Stimulated activated CD8-positive, alpha-beta memory T cell treated with anti-CD3 and anti-CD28 coated beads, Interleukin-12 subunit alpha, Interleukin-12 subunit beta, amount 100 ng/mL, for 24 hours (primary cell): ENCODE results near the gene CREG1.
"Not testable (repeated sequence)": the region's sequence is repeated elsewhere in the genome, so short reads cannot be mapped to it uniquely, and the experiment has no call there.

Experiments used
- DNase-seq: peaks from one replicate; pipeline ENCODE4 v3.0.0-alpha.2; 2020; ENCODE audit errors: extremely low read depth

Gene CREG1

DNA sequence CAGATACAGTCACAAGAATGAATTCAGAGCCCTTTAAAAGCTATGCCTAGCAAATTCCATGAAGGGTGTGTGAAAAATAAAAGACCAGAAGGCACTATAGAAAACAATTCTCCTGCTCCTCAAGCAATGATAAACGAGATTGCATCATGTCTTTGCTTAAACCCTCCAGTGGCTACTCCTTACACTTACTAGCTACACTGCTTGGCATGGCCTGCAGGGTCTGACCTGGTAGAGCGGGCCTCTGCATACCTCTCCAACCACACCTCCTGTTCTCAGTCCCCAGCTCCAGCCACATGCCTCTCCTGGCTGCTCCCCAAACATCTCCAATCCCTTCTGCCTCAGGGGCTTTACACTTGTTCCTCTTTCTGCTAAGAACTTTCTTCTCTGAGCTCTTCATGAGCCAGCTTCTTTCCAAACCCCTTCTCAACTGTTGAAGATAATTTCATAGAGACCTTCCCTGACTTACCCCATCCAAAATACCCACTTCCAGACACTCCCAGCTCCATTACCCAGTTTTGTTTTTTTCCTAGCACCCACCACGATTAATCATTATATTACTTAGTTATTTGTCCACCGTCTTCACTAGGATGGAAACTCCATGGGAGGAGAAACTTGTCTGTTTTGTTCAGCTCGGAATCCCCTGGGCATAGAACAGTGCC is 11.2 kb upstream of the CREG1 start:
- DNase-seq = no peak

DNA sequence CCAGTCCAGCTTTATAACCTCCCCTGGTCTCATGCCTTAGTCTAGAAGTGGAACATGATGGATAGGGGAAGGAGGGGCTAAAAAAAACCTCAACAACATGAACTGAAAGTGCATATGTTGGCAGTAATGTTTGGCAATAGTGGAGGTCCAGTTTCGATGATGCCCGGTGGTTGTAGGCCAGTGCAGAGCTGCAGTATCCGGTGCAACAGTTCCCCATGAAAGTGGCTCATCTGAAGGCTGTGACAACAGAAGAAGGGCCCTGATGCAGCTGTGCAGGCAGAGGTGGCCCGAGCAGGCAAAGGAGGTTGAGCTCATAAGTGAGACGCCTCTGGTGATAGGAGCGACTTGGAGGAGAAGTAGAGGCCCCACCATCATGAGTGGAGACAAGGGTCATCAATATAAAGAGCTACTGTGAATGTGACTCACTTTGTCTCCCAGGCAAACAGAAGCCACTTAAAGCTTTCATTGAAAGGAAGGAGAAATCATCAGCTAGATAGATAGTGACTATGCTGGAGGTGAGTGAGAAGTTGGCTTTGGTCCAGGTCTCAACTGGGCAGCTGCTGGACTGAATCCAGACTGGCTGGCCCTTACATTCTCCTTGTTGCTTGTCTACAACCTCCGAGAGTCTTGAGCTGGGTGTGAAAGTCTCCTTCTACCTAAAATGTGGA is 10.2 kb upstream of the CREG1 start:
- no peak for DNase-seq

- no peak for DNase-seq
Measured at GRCh38 chr1:167562702-167563101, 9.1 kb upstream of the CREG1 start.

DNA sequence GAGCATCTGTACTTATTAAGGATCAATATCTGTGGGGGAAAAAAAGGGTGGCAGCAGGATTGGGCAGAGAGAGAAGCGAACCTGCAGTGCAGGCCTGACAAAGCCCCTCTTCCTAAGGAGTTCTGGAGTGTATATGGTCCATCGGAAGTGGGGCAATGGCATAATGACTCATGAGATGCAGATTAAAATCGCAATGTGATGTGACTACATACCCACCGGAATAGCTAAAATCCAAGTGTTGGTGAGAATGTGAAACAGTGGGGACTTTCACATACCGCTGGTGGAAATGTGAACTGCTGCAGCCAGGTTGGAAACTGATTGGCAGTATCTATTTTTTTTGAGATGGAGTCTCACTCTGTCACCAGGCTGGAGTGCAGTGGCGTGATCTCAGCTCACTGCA is 8.2 kb upstream of the CREG1 start:
- DNase-seq = no peak

DNA sequence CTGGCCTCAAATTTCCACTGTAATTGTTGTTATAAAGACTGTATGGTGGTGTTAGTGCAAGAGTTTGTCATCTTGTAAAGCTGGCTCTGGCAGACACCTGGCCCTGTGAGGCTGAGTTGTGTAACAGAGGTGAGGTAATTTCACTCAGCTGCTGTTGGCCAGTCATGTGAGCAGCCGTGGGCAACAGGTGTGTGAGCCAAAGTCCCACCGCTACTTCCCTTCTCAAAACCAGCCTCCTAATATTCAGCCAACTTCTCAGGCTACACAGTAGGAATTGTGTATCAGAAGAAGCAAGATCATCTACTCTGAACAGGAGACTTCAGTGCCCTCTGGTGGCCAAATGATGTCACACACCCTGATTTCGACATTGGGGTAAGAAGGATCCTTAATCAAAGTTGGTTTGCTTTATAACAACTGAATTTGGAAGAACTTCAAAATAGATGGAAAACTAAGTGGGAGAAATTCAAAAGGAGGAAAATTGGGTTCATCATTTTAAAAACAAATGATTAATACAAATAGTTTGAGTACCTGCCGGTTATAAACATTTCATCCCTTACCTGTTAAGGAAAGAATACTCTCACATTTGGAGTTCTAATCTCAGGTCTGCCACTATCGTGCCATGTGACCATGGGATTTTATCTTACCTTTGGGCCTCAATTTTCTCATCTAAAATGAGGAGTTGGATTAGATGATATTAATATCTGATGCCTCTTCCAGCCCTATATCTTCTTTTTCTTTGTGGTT is 2.6 kb upstream of the CREG1 start:
- DNase-seq = peak; percentile 27

GRCh38 chr1:167555072-167555471 is 1.5 kb upstream of the CREG1 start:
- DNase-seq = not testable (repeated sequence)

- no peak for DNase-seq
Measured at GRCh38 chr1:167554028-167554779, 642 bp upstream of the CREG1 start.

- DNase-seq = no peak
Measured at GRCh38 chr1:167551362-167551761, 2.2 kb downstream of the CREG1 start.

DNA sequence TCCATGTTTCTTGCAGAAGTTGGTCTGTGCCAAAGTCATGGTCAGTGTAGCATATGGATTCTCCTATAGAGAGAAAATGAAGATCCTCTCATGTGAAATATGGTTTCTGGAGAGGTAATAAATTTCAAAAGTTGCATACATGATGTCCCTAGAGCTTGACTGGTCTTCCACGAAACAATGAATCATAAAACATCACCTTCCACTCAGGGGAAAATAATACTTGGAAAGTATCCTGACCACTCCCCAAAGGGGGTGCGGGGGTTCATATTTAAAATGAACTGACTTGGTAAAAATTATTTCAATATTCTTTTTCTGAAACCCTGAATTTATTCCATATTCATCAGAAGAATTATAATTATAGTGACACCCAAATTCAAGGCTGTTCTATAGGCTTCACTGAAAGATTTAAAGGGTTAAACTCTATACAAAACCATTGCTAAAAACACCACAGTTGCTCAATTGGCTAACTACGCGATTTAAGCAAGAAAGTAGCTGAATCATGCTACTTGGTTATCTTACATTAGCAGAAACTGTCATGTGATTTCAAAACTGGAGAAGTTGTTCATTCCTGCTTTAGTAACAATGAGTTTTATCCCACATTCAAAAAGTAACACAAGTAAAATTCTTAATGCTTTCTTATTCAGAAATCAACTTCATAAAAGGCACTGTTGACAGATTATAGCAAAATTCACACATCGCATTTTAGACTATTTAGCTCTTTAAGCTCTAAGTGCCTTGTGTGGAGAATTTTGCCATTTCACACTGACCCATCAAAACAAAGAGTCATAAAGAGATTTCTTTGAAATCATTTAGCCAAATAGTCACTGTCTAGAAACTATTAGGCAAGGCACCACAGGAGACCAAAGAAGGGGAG is 5.3 kb downstream of the CREG1 start:
- DNase-seq = no peak

GRCh38 chr1:167546935-167547334 is 6.6 kb downstream of the CREG1 start:
- no peak for DNase-seq

- no peak for DNase-seq
Measured at GRCh38 chr1:167545349-167545748, 8.2 kb downstream of the CREG1 start.

DNA sequence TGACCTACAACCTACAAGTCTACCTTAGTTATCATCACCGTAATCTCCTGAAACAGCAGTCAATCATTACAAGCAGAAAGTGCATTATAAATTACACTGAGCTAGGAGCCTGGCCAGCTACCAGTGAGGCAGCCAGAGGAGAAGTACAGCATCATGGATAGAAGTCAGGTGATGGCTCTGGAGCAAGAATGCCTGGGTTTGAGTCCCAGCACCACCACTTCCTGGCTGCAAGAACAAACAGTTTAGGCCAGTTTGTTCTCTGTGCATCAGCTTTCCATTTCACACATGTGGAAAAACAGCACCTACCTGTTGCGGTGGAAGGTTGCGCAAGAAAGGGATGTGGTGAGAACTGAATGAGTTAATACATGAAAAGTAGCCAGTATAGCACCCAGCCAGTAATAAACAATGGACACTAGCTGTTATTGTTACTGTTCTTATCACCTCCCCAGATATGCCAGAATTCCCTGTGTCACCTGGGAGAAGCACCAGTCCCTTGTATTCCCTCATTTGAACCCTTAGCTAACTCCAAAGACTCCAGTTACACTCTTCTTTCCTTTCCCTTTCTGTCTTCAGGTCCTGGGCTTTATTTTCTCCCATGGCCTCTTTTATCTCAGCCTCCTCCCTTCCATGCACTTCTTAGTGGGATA is 9.0 kb downstream of the CREG1 start:
- DNase-seq = no peak

DNA sequence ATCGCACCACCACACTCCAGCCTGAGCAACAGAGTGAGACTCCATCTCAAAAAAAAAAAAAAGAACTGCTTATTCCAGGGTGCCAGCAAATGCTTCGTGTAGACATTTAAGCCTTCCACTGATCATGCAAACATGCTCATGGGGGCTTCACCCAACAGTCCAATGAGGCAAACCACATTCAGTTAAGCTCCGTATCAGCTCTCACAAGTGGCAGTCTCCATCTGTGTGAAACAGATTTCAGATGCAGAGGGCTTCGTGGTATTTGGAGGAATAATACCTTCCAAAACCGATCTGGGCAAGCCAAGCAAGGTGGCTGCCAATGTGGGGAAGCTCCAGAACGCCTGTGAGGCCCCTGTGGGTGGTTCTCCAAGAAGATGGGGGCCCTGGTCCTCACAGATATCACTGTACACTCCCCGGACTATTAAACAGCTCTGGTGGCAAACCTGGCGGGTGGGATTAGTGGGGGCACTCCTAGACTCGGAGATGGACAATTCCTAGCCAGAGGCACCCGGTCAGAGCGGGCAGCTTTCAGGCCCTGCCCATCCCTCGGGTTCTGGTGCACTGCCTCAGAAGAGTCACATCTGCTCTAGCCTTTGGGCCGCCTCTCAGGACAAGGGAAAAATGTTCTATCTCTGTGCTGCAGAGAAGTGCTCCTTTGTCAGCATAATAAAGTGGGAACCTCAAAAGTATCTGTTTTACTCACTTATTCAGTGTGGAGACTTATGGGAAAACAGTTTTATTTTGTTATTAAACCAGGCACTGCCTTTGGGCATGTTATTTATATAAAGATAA is 10.2 kb downstream of the CREG1 start:
- DNase-seq = no peak

DNA sequence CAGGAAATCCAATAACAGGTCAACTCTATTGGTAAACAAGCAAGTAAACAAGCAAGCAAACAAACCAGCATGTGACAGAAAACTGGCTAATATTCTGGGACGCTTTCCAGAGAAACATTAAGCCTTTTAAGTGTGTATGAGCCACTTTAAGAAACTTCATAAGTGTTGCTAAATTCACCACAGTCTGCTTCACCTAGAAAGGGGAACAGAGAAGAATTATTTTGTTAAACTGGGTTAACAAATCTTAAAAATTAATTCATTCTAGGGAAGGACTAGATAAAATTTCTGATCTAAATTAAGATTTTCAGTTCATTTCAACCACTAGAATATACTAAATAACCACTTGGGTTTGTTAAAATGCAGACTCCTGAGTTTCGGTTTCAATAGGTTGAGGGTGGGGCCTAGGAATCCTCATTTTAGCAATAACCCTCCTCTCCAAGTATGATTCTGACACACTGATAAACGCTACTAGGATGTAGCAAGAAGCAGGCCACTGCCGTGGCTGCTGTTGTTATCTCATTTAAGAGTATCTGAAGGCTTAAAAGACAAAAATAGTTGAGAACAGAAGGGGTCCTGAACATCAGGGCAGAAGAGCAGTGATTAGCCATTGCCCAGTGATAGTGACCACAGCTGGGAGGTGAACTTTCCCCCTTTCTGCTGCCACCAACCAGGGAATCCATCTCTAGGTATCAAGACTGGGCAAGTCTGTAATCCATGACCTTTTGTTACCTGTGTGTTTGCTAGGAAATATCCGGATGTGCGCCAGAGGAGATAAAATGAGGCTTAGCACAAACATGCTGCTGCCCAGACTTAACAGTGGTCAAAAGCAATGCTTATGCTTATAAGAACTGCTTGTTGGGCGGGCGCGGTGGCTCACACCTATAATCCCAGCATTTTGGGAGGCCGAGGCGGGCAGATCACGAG is 11.2 kb downstream of the CREG1 start:
- no peak for DNase-seq

GRCh38 chr1:167541610-167542009 is 12.0 kb downstream of the CREG1 start:
- DNase-seq = no peak

DNA sequence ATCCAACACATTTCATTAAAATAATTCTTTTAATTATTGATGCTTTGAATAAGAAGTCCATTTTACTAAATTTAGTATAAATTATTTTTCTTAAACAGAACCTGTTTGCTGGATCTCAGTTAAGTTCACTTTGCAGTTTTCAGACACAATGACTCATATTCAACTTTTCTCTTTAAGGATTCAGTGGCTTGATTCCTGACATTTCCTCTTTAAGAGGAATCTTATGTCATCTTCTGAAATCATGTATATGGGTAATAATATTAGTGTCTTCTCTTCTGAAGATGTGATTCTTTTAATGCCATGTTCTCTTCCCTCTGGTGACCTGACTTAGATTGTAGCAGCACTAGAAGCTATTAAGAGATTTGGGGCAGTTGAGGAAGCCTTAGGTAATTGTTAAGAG is 12.6 kb downstream of the CREG1 start:
- no peak for DNase-seq

DNA sequence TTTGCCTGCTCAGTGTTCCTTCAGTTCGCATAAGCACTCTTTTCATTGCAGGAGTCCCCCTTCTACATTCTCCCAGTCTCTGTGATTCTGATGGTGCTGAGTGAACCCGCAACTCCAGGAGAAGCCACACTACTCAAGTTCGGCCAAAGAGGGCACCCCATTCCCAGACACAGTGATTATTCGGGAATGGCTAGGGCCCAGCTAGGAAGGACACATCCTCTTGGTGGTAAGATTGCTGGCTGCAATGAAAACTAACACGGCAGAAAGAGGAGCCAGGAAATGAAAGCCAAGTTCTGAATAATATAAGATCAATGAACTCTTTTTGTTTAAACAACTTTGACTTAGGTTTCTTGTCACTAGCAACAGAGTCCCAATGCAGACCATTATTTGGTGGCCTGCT is 14.9 kb downstream of the CREG1 start:
- DNase-seq = no peak

GRCh38 chr1:167533851-167534300 is 19.7 kb downstream of the CREG1 start:
- DNase-seq = no peak
